HG03175 (cell line): Measurements from ENCODE around the gene HERC4.
"Not testable (repeated sequence)": the region's sequence is repeated elsewhere in the genome, so short reads cannot be mapped to it uniquely, and the experiment has no call there.

Source experiments
- ATAC-seq: cut with Tn5 transposase; IDR thresholded peaks from one replicate; pipeline ENCODE4 v1.9.1; 2021; ENCODE audit warnings: mild to moderate bottlenecking, moderate library complexity; ENCODE audit not compliant: unreplicated experiment

HERC4 gene

GRCh38 chr10:67893637-67894036 lies 181.4 kb downstream of the HERC4 start:
- ATAC-seq: no peak

DNA sequence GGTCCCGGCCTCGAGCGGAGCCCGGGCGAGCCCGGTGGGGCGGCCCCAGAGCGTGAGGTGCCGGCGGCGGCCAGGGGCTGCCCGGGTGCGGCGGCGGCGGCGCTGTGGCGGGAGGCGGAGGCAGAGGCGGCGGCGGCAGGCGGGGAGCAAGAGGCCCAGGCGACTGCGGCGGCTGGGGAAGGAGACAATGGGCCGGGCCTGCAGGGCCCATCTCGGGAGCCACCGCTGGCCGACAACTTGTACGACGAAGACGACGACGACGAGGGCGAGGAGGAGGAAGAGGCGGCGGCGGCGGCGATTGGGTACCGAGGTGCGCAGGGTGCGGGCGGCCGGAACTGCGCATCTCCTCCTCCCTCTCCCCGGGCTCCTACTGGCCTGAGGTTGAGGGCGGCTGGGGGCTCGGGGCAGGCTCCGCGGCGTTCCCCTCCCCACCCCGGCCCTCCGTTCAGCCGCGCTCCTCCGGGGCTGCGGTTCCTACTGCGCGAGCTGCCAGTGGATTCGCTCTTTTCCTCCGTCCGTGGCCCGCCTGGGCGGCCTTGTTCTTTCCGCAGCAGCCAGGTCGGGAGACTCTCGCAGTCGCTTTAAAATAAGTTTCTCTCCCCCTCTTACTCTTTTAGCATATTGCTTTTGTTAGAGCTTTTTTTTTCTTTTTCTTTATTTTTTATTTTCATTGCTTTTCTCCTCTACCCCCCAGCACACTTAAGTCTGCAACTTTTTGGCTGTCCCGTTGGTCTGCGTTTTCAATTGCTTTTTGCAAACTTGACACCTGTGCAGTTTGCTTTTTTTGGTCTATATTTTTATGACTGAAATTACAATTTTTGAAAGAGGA lies 190.0 kb downstream of the HERC4 start:
- ATAC-seq: peak; percentile 65

GRCh38 chr10:67884313-67884841 lies 190.7 kb downstream of the HERC4 start, which contains the start of gene SIRT1:
Gene SIRT1, plus strand, starts transcription at chr10:67884656. Its CDS starts 66 bp downstream, at chr10:67884722.
- peak; percentile 88 for ATAC-seq

GRCh38 chr10:67883710-67884312 lies 191.3 kb downstream of the HERC4 start:
- ATAC-seq: no peak

- ATAC-seq: no peak
Observed at GRCh38 chr10:67878133-67878532, 196.9 kb downstream of the HERC4 start.

DNA sequence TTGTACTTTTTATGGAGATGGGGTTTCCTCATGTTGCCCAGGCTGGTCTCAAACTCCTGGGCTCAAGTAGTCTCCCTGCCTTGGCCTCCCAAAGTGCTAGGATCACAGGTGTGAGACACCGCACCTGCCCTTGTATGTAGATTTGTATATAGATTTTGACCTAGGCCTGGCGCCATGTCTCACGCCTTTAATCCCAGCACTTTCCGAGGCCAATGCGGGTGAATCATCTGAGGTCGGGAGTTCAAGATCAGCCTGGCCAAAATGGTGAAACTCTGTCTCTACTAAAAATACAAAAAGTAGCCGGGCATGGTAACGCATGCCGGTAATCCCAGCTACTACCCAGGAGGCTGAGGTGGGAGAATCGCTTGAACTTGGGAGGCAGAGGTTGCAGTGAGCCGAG lies 197.7 kb downstream of the HERC4 start:
- ATAC-seq: not testable (repeated sequence)

DNA sequence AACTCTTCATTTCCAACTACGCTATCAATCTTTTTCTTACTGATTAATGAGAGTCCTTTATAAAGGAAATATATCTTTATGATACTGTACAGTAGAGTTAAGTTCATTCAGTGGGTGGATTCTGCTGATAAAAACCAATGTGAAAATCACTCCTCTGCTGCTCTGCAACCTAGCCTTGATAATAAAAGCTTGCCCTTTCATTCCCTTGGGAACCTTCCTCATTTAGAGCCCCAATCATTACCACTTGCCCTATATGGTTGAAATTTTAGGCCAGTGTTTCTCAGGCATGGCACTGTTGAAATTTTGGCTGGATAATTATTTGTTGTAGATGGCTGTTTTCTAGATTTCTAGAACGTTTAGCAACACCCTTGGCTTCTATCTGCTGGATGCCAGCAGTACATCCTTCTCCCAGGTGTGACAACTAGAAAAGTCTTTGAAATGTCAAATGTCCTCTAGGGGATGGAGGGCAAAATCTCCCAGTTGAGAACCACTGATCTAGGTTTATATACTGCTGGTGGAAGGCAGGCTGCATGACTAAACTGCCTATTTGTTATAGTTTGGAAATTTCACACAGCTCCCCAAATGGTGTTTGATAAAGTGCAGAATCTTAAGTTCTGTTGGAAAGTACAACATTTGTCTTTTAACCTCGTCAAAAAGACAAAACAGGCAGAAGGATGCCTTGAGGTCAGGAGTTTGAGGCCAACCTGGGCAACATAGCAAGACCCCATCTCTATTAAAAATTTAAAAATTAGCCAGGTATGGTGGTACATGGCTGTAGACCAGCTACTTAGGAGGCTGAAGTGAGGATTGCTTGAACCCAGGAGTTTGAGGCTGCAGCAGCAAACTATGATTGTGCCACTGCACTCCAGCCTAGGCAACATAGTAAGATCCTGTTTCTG lies 199.5 kb downstream of the HERC4 start:
- no peak for ATAC-seq
